ENCODE results near the gene IGSF22.

Gene IGSF22

DNA sequence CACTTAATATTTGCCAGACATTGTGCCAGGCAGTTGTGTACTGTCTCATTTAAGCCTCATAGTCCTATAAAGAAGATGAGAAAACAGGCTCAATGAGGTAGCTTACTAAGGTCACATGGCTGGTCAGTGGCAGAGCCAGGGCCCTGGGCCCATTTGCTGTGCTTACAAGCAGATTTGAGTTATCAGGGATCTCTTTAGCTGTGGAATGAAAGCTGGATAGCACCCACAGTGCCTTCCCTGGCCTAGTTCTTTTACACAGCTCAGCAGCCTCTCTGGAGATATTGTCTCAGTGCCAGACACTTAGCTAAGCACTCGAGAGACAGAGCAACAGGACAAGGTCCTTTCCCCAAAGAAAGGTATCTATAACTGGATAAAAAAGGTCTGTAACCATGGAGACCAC, 21.3 kb downstream of the IGSF22 start:
- H3K4me3 ChIP-seq (ENCODE audit: insufficient read depth, low read depth, low read length, poor library complexity, severe bottlenecking) = no peak overlapping the region
- H3K27ac ChIP-seq (ENCODE audit: insufficient read depth, low read length, poor library complexity, severe bottlenecking) = no peak overlapping the region
- H3K36me3 ChIP-seq (ENCODE audit: control insufficient read depth, insufficient read depth, low read length) = no peaks in the 10 kb centered on the region
- no peak for DNase-seq
- H3K27me3 ChIP-seq (replicated peaks; ENCODE audit: control insufficient read depth, insufficient read depth, low read length, poor library complexity, severe bottlenecking) = no peaks in the 10 kb centered on the region
- no peaks in the 10 kb centered on the region for H3K9me3 ChIP-seq (ENCODE audit: control insufficient read depth, low read length)
- peaks cover 15% of the 10 kb centered on the region for H3K4me1 ChIP-seq (ENCODE audit: control insufficient read depth, insufficient read depth, low read length, poor library complexity, severe bottlenecking)

DNA sequence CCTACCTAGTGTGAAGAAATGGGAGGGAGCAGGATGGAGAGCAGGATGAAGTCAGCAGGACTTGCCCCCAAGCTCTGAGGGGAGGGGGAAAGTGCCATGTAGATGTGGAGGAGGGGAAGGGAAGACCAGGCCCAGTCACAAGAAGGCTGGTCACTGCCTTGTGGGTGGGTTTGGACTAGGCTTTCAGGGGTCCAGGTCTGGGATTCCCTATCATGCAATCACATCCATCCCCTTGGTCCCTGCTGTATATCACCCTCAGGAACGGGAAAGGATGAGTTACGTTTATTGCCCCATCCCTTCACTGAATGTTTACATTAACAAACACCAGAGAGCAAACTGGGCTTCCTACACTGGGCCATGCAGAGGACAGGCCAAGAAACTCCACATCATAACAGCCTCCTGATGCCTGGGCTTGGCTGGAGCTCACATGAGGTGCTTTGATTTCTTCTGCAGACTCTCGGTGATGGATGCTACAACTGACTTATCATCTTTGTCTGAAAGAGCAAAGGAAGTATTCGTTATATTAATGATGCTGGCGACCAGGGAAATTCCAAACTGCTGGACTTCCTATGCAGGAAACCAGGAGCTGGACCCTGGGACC, 21.8 kb downstream of the IGSF22 start:
- no peak overlapping the region for H3K27ac ChIP-seq (ENCODE audit: insufficient read depth, low read length, poor library complexity, severe bottlenecking)
- H3K4me3 ChIP-seq (ENCODE audit: insufficient read depth, low read depth, low read length, poor library complexity, severe bottlenecking) = no peak overlapping the region
- no peak for DNase-seq
- H3K36me3 ChIP-seq (ENCODE audit: control insufficient read depth, insufficient read depth, low read length) = no peaks in the 10 kb centered on the region
- no peaks in the 10 kb centered on the region for H3K27me3 ChIP-seq (replicated peaks; ENCODE audit: control insufficient read depth, insufficient read depth, low read length, poor library complexity, severe bottlenecking)
- H3K4me1 ChIP-seq (ENCODE audit: control insufficient read depth, insufficient read depth, low read length, poor library complexity, severe bottlenecking) = peaks cover 20% of the 10 kb centered on the region
- no peaks in the 10 kb centered on the region for H3K9me3 ChIP-seq (ENCODE audit: control insufficient read depth, low read length)

DNA sequence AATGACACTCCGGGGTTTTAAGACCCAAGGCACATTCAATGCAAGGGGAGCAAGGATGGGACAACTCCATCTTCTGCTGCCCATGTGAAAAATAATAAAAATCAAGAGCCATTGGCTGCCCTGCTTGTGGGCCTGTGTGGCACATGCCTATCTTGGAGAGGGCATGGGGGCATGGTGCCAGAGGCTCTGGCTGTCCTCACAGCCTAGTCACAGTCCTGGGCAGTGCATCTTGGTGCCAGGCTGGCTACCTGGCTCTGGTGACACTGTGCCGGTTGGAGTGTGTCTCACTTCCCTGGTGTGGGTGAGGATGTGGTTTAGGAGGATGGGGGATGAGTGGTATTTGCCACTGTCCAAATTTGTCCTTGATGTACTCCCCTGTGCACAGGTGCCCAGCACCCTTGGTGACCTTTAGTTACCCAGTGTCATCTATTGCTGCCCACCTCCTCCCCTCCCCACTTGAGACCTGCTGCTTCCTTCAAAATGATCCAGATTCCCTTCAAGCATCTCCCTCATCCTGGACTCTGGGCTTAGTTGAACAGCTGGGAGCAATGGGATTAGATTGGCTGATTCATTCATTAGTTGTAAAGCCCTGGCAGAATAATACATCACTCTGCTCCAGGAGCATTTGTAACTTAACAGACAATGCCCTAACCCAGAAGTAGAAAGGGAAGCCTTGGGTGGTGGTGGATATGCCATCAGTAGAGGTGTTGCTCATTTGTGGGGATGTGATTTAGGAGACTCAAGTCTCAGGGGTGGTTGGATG, 22.8 kb downstream of the IGSF22 start:
- H3K36me3 ChIP-seq (ENCODE audit: control insufficient read depth, insufficient read depth, low read length) = no peaks in the 10 kb centered on the region
- no peak for DNase-seq
- no peaks in the 10 kb centered on the region for H3K27me3 ChIP-seq (replicated peaks; ENCODE audit: control insufficient read depth, insufficient read depth, low read length, poor library complexity, severe bottlenecking)
- H3K9me3 ChIP-seq (ENCODE audit: control insufficient read depth, low read length) = no peaks in the 10 kb centered on the region
- no peak overlapping the region for H3K4me3 ChIP-seq (ENCODE audit: insufficient read depth, low read depth, low read length, poor library complexity, severe bottlenecking)
- H3K27ac ChIP-seq (ENCODE audit: insufficient read depth, low read length, poor library complexity, severe bottlenecking) = no peak overlapping the region
- peaks cover 23% of the 10 kb centered on the region for H3K4me1 ChIP-seq (ENCODE audit: control insufficient read depth, insufficient read depth, low read length, poor library complexity, severe bottlenecking)

DNA sequence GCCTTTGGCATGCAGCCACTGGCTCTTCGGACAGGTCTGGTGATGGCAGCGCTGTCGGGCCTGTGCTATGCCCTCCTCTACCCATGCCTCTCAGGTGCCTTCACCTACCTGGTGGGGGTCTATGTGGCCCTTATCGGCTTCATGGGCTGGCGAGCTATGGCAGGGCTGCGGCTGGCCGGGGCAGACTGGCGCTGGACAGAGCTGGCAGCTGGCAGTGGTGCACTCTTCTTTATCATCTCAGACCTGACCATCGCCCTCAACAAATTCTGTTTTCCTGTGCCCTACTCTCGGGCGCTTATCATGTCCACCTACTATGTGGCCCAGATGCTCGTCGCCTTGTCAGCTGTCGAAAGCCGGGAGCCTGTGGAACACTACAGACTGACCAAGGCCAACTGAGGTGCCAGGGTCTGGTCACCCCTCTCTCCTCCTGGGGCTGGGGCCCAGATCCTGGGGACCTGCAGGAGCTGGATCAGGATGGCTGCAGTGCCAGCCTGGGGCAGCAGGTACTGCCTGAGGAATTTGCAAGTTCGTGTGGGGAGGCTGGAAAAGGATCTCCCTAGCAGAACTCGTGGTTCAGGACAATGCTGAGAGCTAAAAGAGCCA, 24.3 kb downstream of the IGSF22 start:
- Histone ChIP-seq H3K36me3 (ENCODE audit: control insufficient read depth, insufficient read depth, low read length) (no peaks in the 10 kb centered on the region), H3K27ac (ENCODE audit: insufficient read depth, low read length, poor library complexity, severe bottlenecking) (no peak overlapping the region), H3K9me3 (ENCODE audit: control insufficient read depth, low read length) (no peaks in the 10 kb centered on the region), H3K27me3 (replicated peaks; ENCODE audit: control insufficient read depth, insufficient read depth, low read length, poor library complexity, severe bottlenecking) (no peaks in the 10 kb centered on the region), H3K4me1 (ENCODE audit: control insufficient read depth, insufficient read depth, low read length, poor library complexity, severe bottlenecking) (peaks cover 19% of the 10 kb centered on the region), H3K4me3 (ENCODE audit: insufficient read depth, low read depth, low read length, poor library complexity, severe bottlenecking) (no peak overlapping the region)
- DNase-seq = no peak

DNA sequence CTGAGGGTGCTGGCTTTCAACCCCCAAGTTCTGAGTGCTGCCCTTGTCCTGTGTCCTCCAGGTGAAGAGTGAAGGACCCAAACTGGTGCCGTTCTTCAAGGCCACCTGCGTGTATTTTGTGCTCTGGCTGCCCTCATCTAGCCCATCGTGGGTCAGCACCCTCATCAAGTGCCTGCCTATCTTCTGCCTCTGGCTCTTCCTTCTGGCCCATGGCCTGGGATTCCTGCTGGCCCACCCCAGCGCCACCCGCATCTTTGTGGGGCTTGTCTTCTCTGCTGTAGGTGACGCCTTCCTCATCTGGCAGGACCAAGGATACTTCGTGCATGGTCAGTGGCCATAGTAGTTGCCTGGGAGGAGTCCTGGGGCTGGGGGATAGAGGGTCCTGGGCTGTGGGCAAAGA, 25.1 kb downstream of the IGSF22 start:
- no peak for DNase-seq
- H3K27me3 ChIP-seq (replicated peaks; ENCODE audit: control insufficient read depth, insufficient read depth, low read length, poor library complexity, severe bottlenecking) = no peaks in the 10 kb centered on the region

DNA sequence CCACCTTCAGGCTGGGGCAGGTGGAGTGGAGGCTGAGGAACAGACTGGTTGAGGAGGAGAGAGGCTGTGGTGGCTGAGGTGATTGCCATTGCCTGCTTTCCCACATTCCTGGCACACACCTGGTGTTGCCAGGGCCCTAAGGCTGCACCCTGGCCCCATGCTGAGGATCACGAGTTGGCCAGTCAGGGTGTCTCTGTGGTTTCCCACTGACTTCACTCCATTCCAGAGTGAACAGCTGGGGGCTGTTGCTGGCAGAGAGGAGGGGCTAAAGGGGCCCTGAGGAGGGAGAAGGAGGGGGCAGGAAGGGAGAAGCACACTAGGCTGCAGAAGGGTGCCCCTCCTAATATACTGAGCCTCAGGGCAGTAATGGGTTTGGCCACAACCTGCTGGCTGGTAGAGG, 25.6 kb downstream of the IGSF22 start:
- Histone ChIP-seq H3K9me3 (ENCODE audit: control insufficient read depth, low read length) (no peaks in the 10 kb centered on the region), H3K4me3 (ENCODE audit: insufficient read depth, low read depth, low read length, poor library complexity, severe bottlenecking) (no peak overlapping the region), H3K27me3 (replicated peaks; ENCODE audit: control insufficient read depth, insufficient read depth, low read length, poor library complexity, severe bottlenecking) (no peaks in the 10 kb centered on the region), H3K27ac (ENCODE audit: insufficient read depth, low read length, poor library complexity, severe bottlenecking) (no peak overlapping the region), H3K4me1 (ENCODE audit: control insufficient read depth, insufficient read depth, low read length, poor library complexity, severe bottlenecking) (peaks cover 9% of the 10 kb centered on the region), H3K36me3 (ENCODE audit: control insufficient read depth, insufficient read depth, low read length) (no peaks in the 10 kb centered on the region)
- no peak for DNase-seq

More for the DNA sequence above, 25.1 kb downstream of the IGSF22 start:
- Histone ChIP-seq H3K4me3 (ENCODE audit: insufficient read depth, low read depth, low read length, poor library complexity, severe bottlenecking) (no peak overlapping the region), H3K4me1 (ENCODE audit: control insufficient read depth, insufficient read depth, low read length, poor library complexity, severe bottlenecking) (peaks cover 14% of the 10 kb centered on the region), H3K27ac (ENCODE audit: insufficient read depth, low read length, poor library complexity, severe bottlenecking) (no peak overlapping the region), H3K9me3 (ENCODE audit: control insufficient read depth, low read length) (no peaks in the 10 kb centered on the region), H3K36me3 (ENCODE audit: control insufficient read depth, insufficient read depth, low read length) (no peaks in the 10 kb centered on the region)

DNA sequence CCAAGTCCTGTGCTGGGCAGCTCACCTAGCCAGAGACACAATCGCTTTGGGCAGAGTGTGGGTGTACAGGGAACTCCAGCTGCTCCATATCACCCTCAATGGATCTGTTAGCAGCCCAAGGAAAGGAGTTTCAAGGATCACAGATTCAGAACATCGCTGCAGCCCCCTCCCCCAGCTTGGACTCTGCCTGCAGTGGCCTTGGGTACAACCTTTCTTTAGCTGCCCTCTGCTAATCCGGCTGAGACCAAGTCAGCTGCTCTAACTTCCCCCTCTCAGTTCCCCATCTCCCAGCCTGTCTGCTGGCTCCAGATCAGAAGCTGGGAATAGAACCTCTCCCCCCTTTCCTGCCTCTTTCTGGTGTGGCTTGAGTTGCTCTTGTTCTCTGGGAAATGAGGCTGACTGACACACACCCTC, 26.1 kb downstream of the IGSF22 start:
- no peaks in the 10 kb centered on the region for H3K27me3 ChIP-seq (replicated peaks; ENCODE audit: control insufficient read depth, insufficient read depth, low read length, poor library complexity, severe bottlenecking)
- H3K36me3 ChIP-seq (ENCODE audit: control insufficient read depth, insufficient read depth, low read length) = no peaks in the 10 kb centered on the region
- DNase-seq = no peak
- no peak overlapping the region for H3K27ac ChIP-seq (ENCODE audit: insufficient read depth, low read length, poor library complexity, severe bottlenecking)
- no peaks in the 10 kb centered on the region for H3K9me3 ChIP-seq (ENCODE audit: control insufficient read depth, low read length)
- H3K4me3 ChIP-seq (ENCODE audit: insufficient read depth, low read depth, low read length, poor library complexity, severe bottlenecking) = no peak overlapping the region
- peaks cover 8% of the 10 kb centered on the region for H3K4me1 ChIP-seq (ENCODE audit: control insufficient read depth, insufficient read depth, low read length, poor library complexity, severe bottlenecking)

DNA sequence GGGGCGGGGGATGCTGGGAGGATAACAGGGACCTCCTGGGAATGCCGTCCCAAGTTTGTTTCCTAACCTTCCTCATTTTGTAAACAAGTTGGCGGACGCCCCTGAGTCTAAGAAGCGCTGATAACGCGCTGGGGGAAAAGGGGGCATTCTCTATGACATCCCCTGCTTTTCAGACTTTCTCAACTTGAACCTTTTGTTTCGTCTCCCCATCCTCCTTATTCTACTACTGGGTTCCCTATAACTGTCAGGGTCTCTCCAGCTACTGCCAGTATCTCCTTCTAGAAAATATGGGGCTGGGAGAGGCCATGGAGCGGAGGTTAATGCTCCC, 26.8 kb downstream of the IGSF22 start:
- H3K4me3 ChIP-seq (ENCODE audit: insufficient read depth, low read depth, low read length, poor library complexity, severe bottlenecking) = peak overlapping the region; percentile 79
- no peaks in the 10 kb centered on the region for H3K27me3 ChIP-seq (replicated peaks; ENCODE audit: control insufficient read depth, insufficient read depth, low read length, poor library complexity, severe bottlenecking)
- peak overlapping the region; percentile 64 for H3K27ac ChIP-seq (ENCODE audit: insufficient read depth, low read length, poor library complexity, severe bottlenecking)
- DNase-seq = no peak
- H3K36me3 ChIP-seq (ENCODE audit: control insufficient read depth, insufficient read depth, low read length) = no peaks in the 10 kb centered on the region
- H3K9me3 ChIP-seq (ENCODE audit: control insufficient read depth, low read length) = no peaks in the 10 kb centered on the region
- H3K4me1 ChIP-seq (ENCODE audit: control insufficient read depth, insufficient read depth, low read length, poor library complexity, severe bottlenecking) = peaks cover 8% of the 10 kb centered on the region

DNA sequence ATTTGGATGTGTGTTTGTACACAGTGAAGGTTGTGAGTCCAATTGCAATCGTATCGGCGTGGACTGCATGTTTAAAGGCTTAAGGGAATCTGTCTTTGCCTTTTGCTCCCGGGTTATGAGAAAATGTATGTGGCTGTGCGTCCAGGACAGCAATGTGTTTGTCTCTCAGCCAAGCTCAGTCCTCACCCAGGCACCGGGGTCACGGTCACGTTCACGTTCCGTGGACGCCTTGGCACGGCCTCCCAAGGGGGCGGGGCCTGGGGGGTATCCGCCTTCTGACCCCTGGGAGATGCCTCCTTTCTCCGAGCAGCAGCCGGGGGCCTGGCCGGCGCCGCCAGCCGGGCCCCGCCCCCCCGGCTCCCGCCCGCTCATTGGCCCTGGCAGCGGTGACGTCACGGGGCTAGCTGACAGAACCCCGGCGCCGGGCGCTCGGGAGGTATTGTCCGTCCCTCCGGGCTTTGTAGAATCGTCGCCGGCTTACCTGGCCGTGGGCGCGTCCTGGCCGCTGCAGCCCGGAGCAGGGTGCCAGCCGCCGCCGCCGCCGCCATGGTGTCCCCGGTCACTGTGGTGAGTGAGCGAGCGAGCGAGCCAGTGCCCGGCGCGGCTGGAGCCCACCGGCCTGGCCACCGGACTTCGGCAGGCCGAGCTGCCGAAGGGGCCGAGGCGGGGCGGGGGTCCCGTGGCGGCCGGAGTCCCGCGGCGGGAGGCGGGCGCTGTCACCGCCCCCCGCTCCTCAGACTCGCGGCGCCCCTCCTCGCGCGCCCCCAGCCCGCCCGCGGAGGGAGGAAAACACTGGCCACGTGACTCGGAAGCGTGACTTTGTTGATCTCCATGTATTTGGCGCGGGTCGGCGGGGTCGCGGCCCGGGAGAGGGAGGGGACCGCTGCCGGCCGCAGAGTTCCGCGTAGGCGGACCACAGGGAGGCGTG, 27.4 kb downstream of the IGSF22 start, which contains the start of gene TMEM86A:
TSS of gene TMEM86A (plus strand) at position 439 of the 928 bp plus-strand sequence. CDS start at position 547, 108 bp downstream.
- no peaks in the 10 kb centered on the region for H3K36me3 ChIP-seq (ENCODE audit: control insufficient read depth, insufficient read depth, low read length)
- no peaks in the 10 kb centered on the region for H3K27me3 ChIP-seq (replicated peaks; ENCODE audit: control insufficient read depth, insufficient read depth, low read length, poor library complexity, severe bottlenecking)
- DNase-seq = peak; percentile 88 to 92 (median 88)
- peak within 1 kb of the TSS; percentile 64 for H3K27ac ChIP-seq (ENCODE audit: insufficient read depth, low read length, poor library complexity, severe bottlenecking)
- H3K9me3 ChIP-seq (ENCODE audit: control insufficient read depth, low read length) = no peaks in the 10 kb centered on the region
- peaks cover 8% of the 10 kb centered on the region for H3K4me1 ChIP-seq (ENCODE audit: control insufficient read depth, insufficient read depth, low read length, poor library complexity, severe bottlenecking)
- peak within 1 kb of the TSS; percentile 79 for H3K4me3 ChIP-seq (ENCODE audit: insufficient read depth, low read depth, low read length, poor library complexity, severe bottlenecking)
